Hypothalamus (tissue), 51 donors: ENCODE measurements around the gene STYX.

Experiments used
- DNase-seq, 51 donors: peaks; one replicate each; lab custom pipeline; 2025; lab: John Stamatoyannopoulos, UW

Gene STYX

DNA sequence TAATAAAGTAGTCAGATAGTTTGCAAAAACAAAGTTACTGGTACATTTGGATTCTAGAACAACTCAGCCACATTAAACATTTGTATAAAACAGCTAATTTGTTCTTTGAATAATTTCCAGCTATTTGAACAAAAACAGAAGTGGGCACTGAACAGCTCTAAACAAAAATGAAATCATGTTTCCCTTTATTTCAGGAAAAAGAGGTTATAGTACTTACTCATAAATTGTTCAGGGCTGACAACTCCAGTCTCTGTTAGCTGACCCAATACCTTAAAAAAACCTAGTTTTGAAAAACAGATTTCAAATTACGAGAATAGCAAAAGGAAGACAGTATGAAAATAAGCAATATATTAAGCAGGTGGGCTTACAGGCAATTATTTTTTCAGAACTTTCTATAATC is 53.2 kb downstream of the STYX start:
- no peak for DNase-seq

DNA sequence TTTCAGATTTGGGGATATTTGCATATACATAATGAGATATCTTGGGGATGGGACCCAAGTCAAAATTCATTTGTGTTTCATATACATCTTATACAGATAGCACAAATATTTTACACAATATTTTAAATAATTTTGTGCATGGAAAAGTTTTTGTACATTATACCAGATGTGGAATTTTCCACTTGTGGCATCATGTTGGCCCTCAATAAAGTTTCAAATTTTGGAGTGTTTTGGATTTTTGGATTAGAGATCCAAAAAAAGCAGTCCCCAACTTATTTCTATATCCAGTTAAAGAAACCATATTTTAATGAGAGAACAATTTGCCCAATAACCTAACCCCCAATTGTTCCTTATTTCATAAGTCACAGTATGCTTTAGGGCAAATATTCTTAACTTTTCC is 56.9 kb downstream of the STYX start:
- no peak for DNase-seq

DNA sequence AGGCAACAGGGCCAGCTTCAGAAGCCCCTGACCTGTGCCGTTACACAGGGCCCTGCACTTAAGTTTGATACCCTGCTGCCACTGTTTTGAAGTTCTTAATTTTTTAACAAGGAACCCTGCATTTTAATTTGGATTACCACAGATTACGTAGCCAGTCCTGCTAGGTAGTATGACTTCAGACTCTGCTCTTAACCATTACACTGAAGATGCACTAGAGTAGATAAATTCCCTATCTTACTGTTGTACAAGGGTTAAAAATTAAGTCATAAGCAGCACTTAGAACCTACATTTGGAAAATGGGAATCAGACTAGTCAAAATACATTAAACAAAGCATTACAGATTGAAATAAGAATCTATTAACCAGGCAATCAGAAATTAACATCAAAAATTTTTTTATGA is 59.2 kb downstream of the STYX start:
- DNase-seq: no peak

DNA sequence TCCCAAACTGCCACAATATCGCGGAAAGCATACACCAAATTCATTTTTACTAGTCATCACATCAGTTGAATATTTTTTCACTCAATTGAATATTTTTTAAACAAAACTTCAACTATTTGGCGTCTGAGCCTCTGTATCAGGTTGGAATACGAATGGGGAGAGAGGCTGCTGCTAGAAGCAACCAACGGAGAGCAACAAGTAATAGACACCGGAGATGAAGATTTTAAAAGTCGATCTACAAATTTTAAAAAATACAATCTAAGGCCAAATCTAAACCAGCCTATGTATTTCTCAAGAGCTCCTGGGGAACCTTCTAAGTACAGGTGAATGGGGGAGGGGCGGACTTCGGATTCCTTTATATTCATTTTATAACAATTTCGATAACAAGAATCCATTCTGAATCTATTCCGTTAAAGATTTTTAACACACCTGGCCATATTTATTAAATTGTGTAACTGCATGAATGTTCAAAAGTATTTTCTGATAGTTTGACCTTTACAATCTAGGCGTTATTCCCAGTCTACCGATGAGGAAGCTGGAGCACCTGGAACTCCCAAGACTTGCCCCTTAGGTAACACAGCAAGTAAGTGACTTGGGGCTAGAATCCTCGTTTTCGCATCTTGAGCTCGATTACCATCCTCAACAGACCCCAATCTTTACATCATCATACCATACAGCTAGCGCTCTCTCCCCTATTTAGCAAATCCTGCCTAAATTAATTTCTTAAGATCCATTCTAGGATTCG is 60.2 kb downstream of the STYX start:
- DNase-seq: no peak

DNA sequence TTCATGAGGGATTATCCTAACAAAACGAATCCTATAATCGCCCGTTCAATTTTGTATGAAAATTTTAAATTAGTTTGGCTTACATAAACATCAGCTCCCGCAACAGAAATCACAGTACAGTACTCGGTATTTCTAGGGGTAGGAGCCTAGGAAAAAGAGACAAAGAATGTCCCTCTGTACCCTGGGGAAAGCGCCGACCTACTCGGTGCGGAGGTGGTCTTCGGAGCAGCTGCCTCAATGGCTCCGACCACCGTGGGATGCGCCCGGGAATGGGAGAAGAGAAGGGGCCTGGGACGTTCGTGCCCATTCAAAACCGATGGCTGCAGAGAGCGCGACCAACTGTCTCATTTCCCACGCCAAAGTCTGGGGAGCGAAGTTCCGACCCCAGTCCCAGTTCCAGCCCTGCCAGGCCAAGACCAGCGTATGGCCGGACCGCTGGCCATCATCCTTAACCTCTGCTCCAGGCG is 60.8 kb downstream of the STYX start:
- DNase-seq: peak in 4 of 51 donors; percentile 21 to 46 (median 36)

DNA sequence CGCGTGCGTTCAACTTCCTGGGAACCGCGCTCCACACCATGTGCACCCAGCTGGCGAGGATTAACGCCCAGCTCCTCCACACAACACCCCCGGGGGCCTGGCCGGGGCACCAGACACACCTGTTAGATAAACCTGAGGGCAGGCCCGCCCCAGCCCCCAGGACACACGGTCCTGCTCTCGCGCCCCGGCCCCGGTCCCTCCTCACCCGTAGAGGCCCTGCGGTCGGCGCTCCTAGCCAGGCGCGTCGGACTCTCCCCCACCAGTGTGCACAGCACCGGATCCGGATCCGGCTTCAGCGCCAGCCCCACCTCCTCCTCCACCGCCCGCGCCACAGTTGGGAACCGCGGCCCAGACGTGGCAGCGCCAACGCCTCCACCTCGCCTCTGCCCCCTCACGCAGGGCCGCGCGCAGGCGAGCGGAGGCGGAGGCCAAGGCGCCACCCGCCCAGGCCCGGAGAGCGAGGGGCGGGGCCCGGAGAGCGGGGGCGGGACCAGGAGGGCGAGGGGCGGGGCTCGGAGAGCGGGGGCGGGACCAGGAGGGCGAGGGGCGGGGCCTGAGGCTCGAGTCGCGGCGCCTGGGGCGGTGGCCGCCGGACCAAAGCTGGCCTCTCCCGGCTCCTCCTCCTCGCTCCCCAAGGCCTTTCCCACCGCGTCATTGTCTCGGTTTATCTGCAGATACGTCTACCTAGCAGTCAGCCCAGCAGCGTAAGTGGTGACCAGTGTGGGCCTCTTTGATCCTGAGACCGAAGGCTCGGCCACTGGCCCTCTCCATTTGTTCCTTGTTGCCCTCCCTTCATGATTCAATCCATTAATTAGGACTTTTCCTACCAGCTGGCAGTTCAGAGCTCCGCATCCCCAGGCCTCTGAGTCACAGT is 61.5 kb downstream of the STYX start, which contains the start of gene GNPNAT1:
GNPNAT1 (minus strand) TSS at position 385 of the 874 bp plus-strand sequence. CDS start 6,957 bp downstream, outside the sequence.
- peak in 50 of 51 donors; percentile 43 to 90 (median 77) for DNase-seq

DNA sequence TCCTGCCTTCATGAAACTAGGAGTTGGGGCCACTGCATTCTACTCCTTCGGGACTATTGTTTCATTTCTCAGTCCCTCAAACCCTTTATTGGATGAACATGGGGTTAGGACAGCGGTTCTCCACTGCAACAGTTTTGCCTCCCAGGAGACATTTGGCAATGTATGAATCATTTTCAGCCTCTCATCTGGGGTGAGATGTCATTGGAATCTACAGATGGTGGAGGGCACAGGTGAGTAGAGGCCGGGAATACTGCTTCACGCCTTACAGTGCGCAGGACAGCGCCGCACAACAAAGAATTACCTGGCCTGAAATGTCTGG is 62.1 kb downstream of the STYX start:
- DNase-seq: no peak

DNA sequence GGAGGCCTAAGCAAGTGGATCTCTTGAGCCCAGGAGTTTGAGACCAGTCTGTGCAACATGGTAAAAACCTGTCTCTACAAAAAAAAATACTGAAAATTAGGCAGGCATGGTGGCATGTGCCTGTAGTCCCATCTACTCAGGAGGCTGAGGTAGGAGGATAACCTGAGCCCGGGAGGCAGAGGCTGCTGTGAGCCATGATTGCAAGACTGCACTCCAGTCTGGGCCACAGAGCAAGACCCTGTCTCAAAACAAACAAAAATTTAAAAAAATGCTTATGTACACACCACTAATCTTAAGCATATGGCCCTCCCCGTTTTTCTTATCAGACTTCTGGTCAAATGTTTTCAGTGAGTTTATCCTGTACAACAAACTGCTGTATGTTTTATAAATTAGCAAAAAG is 63.1 kb downstream of the STYX start:
- peak in 1 of 51 donors; percentile 2 for DNase-seq

DNA sequence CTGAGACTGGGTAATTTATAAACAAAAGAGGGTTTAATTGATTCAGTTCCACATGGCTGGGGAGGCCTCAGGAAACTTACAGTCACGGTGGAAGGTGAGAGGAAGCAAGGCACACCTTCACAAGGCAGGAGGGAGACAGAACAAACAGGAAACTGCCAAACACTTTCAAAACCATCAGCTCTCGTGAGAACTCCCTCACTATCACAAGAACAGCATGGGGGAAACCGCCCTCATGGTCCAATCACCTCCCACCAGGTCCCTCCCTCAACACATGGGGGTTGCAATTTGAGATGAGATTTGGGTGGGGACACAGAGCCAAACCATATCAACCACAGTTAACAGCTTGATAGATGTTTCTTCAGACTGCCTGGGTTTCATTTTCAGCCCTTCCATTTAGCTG is 67.7 kb downstream of the STYX start:
- DNase-seq: no peak

DNA sequence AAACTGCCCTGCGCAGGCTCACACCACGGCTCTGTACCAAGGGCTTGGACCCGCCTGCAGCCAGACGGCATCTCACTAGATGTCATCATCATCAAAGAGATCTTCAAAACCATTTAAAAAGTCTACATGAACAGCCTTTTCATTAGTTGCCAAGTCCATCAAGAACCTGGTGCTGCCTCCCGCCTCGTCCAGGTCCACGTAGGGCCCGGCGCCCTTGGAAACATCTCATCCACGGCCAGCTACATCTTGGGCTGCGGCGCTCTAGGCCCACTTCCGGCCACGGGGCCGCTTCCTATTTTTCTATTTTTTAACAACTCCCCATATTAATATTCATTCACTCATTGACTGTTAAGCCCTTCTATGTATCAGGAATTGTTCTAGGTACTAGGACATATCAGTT is 68.9 kb downstream of the STYX start:
- DNase-seq: no peak

DNA sequence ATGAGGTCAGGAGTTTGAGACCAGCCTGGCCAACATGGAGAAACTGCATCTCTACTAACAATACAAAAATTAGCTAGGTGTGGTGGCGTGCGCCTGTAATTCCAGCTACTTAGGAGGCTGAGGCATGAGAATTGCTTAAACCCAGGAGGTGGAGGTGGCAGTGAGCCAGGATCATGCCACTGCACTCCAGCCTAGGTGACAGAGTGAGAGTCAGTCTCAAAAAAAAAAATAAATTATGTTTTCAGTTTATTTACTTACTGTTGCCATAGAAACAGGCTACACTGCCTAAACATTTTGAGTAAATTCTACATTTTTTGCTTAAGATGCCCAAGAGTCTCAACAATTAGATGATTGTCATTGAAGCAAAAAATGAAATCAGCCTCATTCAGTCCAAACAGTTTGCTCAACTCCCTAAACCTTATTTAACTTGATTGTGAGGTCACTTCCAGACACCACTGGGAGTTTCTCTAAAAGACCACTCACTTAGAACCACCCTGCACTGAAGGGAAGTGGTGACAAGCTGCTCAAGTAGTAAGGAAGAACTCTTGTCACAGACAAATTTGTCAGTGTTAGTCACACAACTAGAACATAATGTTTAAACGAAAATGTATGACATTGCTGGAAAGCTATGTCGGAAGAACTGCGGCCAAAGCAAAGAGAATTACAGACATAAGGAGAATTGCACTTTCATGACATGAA is 71.2 kb downstream of the STYX start:
- DNase-seq: peak in 1 of 51 donors; percentile 5

DNA sequence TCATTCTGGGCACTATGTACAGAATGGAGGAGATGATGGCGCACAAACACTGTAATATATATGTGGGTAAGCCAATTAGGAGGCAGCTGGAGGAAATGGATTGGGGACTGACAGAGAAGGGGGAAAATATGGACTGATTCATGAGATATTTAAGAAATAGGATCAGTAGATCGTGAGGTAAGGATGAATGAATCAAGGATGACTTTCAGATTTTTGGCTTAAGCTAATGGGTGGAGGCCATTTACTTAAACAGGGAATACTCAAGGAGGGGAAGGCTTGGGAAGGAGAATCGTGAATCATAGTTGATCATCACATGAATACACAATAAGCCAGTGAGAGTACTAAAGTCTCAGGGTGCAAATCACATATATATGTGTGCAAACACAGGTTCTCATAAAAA is 72.6 kb downstream of the STYX start:
- DNase-seq: no peak

DNA sequence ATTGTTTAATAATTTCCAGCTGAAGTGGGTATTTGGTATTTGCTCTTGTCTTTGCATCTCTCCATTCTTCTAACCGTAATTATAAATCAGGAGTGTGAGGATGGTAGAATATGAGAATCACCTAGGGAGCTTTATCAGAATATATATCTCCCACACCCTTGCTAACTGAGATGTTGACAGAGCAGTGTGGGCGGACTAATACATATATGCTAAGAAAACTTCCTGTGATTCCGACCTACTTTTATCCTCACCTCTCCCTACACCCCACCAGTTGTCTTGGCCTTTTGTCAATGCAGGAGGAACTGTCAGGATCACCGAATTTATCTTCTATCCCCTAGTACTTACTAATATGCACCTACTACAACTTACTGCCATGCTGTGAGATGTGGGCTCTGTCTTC is 76.1 kb downstream of the STYX start:
- no peak for DNase-seq

DNA sequence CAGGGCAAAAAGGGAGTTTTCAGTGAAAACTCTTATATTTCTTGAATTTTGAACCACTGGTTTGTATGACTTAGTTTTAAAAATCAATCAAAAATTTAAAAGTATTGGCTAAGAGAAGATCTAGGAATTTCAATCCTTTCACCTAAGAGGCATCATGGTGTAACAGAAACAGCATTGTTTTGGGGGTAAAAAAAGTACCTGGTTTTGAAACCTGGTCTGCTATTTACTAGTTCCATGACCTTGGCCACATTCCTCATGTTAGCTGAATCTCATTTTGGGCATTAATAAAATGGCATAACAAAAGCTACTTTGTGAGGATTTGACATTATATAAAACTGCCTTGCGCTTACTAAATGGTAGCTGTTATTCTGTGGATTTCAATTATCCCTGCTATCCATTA is 78.1 kb downstream of the STYX start:
- no peak for DNase-seq

DNA sequence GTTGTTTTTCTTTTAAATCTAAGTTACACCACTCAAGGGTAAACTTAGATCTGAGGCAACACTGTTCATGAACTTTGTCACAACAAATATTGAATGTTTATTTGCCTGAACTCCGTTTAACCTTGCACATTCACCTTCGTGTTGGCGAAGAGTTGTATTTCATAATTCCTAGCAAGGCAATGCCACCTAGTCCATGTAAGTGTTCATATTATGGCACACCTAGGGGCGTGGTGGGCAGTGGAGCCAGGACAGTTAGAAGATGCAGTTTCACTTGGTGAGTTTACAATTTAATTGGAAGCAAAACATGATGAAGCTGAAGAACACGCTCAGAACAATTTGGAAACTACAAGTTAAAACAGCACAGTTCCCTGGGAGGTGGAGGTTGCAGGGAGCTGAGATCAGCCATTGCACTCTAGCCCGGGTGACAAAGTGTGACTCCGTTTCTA is 91.9 kb downstream of the STYX start:
- DNase-seq: no peak

DNA sequence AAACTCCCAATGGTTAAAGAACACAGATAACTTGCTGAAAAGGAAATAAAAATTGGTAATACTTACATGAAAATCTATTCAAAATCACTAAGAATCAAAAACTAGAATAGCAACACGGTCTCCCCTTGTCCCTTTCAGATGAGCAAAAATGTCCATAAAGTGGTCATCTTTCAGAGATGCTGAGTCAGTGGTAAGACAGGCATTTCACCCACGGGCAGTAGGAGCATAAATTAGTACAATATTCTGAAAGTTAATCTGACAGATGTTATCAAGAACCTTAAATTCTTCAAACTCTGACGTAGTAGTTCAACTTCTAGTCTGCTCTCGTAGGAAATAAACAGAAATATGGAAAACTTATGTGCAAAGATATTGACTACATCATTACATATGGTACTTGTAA is 94.5 kb downstream of the STYX start:
- DNase-seq: no peak
